Measurements from ENCODE around the gene SASH1.

Gene SASH1

DNA sequence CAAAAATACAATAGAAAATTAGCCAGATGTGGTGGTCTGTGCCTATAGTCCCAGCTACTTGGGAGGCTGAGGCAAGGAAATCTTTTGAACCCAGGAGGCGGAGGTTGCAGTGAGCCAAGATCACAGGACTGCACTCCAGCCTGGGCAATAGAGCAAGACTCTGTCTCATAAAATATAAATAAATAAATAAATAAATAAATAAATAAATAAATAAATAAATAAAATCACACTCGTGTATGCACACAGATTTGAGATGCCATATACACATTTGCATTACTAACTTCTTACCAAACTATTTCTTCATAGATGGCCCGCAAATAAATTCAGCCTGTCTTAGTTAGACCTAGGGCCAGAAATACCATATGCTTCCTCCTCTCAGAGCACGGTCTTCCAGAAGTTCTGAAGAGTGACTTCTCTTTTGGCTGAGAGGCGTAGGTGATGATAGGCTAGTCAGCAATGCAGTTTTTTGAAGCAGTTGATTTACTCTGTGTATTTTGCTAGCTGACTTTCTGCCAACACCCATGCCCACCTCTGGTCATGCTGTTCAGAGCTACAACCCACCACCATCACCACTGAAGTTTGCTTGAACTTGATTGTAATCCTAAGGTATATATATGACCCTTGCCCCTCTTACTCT, 150.1 kb downstream of the SASH1 start:
- Histone ChIP-seq H3K4me1 (ENCODE audit: control insufficient read depth, insufficient read depth, low read length) (peaks cover 9% of the 10 kb centered on the region), H3K4me3 (ENCODE audit: low read length) (no peak overlapping the region), H3K9ac (ENCODE audit: low read length) (no peak overlapping the region), H3K27me3 (ENCODE audit: control insufficient read depth, insufficient read depth, low read length) (no peaks in the 10 kb centered on the region), H3K36me3 (ENCODE audit: control insufficient read depth, insufficient read depth, low read length) (no peaks in the 10 kb centered on the region), H3K27ac (ENCODE audit: low read depth, low read length) (no peak overlapping the region)

DNA sequence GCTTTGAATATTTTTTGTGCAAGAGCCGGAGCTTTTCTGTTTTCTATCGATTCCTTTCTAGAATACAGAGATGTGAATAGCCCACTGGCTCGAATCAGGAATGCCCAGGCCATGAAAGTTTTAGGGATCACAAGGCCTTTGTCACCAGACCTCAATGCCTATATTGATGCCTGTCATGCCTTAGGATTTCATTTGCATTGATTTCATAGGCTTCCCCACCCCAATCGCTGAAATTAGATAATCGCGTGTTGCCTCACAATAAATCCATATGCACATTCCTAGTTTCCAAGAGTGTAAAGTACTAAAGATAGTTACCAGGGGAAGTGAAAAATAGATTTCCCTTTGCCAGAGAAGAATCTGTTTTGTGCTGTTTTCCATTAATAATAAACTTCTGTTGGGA, 150.8 kb downstream of the SASH1 start:
- Histone ChIP-seq H3K36me3 (ENCODE audit: control insufficient read depth, insufficient read depth, low read length) (no peaks in the 10 kb centered on the region), H3K4me1 (ENCODE audit: control insufficient read depth, insufficient read depth, low read length) (peaks cover 9% of the 10 kb centered on the region), H3K9ac (ENCODE audit: low read length) (no peak overlapping the region), H3K27me3 (ENCODE audit: control insufficient read depth, insufficient read depth, low read length) (no peaks in the 10 kb centered on the region), H3K4me3 (ENCODE audit: low read length) (no peak overlapping the region), H3K27ac (ENCODE audit: low read depth, low read length) (peak overlapping the region; percentile 13)

DNA sequence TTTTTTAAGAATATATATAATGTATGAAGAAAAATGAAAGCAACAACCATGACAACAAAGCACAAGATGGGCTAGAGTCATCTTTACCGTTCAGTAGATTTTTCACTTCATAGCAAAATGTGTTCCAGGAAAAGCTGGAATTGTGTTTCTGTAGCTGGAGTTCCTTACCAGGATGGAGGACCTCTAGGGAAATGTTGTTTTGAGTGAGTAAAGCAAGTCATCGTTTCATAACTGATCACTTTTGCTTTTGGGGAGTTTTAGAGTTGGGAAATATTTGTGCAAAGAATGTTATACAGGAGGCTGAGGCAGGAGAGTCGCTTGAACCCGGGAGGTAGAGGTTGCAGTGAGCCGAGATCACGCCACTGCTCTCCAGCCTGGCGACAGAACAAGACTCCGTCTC, 151.6 kb downstream of the SASH1 start:
- Histone ChIP-seq H3K4me3 (ENCODE audit: low read length) (no peak overlapping the region), H3K36me3 (ENCODE audit: control insufficient read depth, insufficient read depth, low read length) (no peaks in the 10 kb centered on the region)

DNA sequence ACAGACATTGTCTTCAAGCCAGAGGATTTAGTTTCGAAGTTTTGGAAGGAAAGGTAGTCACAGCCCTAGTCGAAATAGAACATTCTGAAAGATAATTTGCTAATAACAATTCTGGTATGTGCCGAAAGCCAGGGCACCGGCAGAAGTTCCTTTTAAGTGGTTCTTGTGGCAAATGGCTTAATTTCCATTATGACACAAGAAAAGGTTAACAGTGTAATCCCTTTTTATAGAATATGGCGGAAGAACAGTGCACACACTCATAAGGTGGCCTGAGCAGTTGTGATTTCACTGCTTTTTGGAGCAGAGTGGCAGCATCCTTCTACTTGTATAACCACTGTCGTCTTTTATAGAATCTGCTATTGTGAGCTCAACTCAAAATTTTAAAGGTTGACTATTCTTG, 152.4 kb downstream of the SASH1 start:
- H3K4me3 ChIP-seq (ENCODE audit: low read length): no peak overlapping the region
- no peaks in the 10 kb centered on the region for H3K36me3 ChIP-seq (ENCODE audit: control insufficient read depth, insufficient read depth, low read length)
- H3K9ac ChIP-seq (ENCODE audit: low read length): no peak overlapping the region
- H3K4me1 ChIP-seq (ENCODE audit: control insufficient read depth, insufficient read depth, low read length): peaks cover 9% of the 10 kb centered on the region
- no peak overlapping the region for H3K27ac ChIP-seq (ENCODE audit: low read depth, low read length)
- H3K27me3 ChIP-seq (ENCODE audit: control insufficient read depth, insufficient read depth, low read length): no peaks in the 10 kb centered on the region

More for the DNA sequence above, 151.6 kb downstream of the SASH1 start:
- H3K4me1 ChIP-seq (ENCODE audit: control insufficient read depth, insufficient read depth, low read length): peaks cover 9% of the 10 kb centered on the region
- peak overlapping the region; percentile 11 for H3K27ac ChIP-seq (ENCODE audit: low read depth, low read length)
- no peaks in the 10 kb centered on the region for H3K27me3 ChIP-seq (ENCODE audit: control insufficient read depth, insufficient read depth, low read length)
- no peak overlapping the region for H3K9ac ChIP-seq (ENCODE audit: low read length)

DNA sequence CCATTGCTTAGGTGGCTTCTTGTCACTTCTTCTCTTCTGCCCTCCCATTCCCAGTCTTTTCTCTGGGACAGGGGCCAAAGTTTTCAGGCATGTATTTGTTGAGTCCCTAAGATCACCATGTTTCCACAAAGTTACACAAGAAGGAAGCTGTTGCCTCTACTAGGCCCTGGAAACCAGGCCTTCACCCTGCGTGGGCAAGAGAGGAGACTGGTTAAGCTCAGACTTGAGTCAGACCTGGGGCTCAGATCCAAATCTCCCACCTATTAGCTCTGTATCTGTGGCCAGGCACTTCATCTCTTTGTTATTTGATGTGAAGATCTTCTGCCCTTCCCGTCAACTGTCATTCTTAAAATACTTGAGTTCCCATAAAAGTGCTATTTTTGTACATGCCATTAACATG, 154.6 kb downstream of the SASH1 start:
- Histone ChIP-seq H3K27me3 (ENCODE audit: control insufficient read depth, insufficient read depth, low read length) (no peaks in the 10 kb centered on the region), H3K4me3 (ENCODE audit: low read length) (no peak overlapping the region), H3K9ac (ENCODE audit: low read length) (no peak overlapping the region), H3K4me1 (ENCODE audit: control insufficient read depth, insufficient read depth, low read length) (peaks cover 22% of the 10 kb centered on the region), H3K27ac (ENCODE audit: low read depth, low read length) (peak overlapping the region; percentile 27), H3K36me3 (ENCODE audit: control insufficient read depth, insufficient read depth, low read length) (no peaks in the 10 kb centered on the region)

DNA sequence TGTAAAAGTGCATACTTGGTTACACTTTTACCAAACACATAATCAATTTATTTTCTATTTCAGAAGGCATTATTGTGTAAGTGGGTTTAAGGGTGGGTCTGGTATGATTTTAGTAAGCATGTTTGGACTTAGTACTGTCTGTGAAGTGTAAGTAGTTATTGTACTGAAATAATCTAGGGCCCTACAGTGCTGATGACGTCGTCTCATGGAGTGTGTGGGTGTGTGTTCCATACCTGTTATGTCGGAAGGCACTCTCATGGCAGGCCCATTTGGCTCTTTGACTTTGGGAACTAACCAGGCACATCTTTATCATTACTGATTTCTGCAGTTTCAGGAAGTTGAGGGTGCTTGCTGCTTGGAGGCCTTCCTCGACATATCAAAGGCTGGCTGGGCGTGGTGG, 155.1 kb downstream of the SASH1 start:
- H3K27ac ChIP-seq (ENCODE audit: low read depth, low read length): peak overlapping the region; percentile 27
- H3K36me3 ChIP-seq (ENCODE audit: control insufficient read depth, insufficient read depth, low read length): no peaks in the 10 kb centered on the region
- no peak overlapping the region for H3K4me3 ChIP-seq (ENCODE audit: low read length)
- peaks cover 22% of the 10 kb centered on the region for H3K4me1 ChIP-seq (ENCODE audit: control insufficient read depth, insufficient read depth, low read length)
- no peak overlapping the region for H3K9ac ChIP-seq (ENCODE audit: low read length)
- H3K27me3 ChIP-seq (ENCODE audit: control insufficient read depth, insufficient read depth, low read length): no peaks in the 10 kb centered on the region

DNA sequence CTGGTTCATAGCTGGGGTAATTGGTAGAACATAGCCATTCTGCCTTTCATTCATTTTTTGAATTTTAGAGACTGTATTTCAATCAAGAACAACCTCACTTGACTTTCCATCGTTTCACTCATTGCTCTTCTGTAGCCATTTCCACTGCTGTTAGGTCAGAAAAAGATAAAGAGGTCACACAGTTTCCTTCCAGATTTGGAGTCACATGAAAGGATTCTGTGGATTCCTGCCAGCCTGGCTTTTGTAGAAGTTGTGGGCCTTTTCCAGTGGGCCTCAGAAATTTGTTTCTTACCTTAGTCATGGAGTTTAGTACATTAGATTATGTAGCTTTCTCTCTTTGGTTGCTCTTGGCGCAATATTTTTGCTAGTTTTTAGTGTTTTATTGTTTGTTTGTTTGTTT, 157.8 kb downstream of the SASH1 start:
- no peaks in the 10 kb centered on the region for H3K36me3 ChIP-seq (ENCODE audit: control insufficient read depth, insufficient read depth, low read length)
- no peaks in the 10 kb centered on the region for H3K27me3 ChIP-seq (ENCODE audit: control insufficient read depth, insufficient read depth, low read length)
- no peak overlapping the region for H3K4me3 ChIP-seq (ENCODE audit: low read length)
- peaks cover 15% of the 10 kb centered on the region for H3K4me1 ChIP-seq (ENCODE audit: control insufficient read depth, insufficient read depth, low read length)
- H3K27ac ChIP-seq (ENCODE audit: low read depth, low read length): peak overlapping the region; percentile 48
- no peak overlapping the region for H3K9ac ChIP-seq (ENCODE audit: low read length)

DNA sequence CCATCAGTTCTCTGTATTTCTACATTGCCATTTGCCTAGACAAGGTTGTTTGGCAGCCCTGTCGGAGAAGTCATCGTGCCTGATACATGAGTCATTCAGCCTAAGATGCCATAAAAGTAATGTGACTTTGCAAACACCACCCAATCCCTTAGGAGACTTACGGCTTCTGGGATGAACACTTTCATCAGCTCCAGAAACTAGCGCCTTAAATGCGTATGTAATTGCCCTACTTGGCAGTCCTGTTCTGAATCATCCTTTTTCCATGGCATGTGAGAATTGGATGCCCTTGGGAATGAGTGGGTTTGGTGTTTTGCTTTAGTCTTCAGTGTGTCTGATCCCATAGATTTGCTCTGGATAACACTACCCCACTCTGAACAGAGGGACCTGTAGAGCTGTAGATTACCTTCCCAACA, 158.5 kb downstream of the SASH1 start:
- Histone ChIP-seq H3K4me1 (ENCODE audit: control insufficient read depth, insufficient read depth, low read length) (peaks cover 15% of the 10 kb centered on the region), H3K9ac (ENCODE audit: low read length) (no peak overlapping the region), H3K4me3 (ENCODE audit: low read length) (no peak overlapping the region), H3K27ac (ENCODE audit: low read depth, low read length) (peak overlapping the region; percentile 72), H3K36me3 (ENCODE audit: control insufficient read depth, insufficient read depth, low read length) (no peaks in the 10 kb centered on the region), H3K27me3 (ENCODE audit: control insufficient read depth, insufficient read depth, low read length) (no peaks in the 10 kb centered on the region)

DNA sequence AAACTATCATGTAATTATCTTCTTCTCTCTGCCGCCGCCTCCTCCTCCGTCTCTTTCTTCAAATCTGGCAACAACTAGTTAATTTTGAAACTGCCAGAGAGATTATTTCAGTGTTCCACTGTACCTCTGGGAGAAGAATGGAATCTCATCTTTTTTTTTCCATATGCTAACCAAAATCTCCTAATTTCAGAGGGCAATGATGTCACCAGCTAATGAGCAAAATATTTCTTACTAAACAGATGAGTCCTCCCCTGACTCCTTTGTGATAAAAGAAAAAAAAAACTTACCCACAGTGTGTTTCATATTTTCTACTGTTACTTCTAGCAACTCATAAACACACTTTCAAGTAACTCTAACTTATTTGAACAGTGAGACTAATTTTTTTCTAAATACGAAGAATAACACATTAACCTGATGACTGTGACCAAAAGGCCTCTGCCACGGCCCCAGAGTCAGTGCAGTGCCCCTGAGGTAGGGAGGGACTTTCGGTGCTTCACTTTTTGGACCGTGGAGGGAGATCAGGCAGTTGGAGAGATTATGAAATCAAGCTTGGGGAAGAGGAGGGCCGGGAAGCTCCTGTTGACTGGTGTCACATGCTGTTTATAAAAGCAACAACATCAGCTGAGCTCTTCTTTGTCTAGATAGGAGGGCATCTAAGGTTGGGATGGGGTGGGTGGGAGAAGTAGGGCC, 159.6 kb downstream of the SASH1 start:
- no peaks in the 10 kb centered on the region for H3K36me3 ChIP-seq (ENCODE audit: control insufficient read depth, insufficient read depth, low read length)
- no peaks in the 10 kb centered on the region for H3K27me3 ChIP-seq (ENCODE audit: control insufficient read depth, insufficient read depth, low read length)
- no peak overlapping the region for H3K4me3 ChIP-seq (ENCODE audit: low read length)
- H3K27ac ChIP-seq (ENCODE audit: low read depth, low read length): peak overlapping the region; percentile 72
- H3K9ac ChIP-seq (ENCODE audit: low read length): no peak overlapping the region
- H3K4me1 ChIP-seq (ENCODE audit: control insufficient read depth, insufficient read depth, low read length): peaks cover 13% of the 10 kb centered on the region

DNA sequence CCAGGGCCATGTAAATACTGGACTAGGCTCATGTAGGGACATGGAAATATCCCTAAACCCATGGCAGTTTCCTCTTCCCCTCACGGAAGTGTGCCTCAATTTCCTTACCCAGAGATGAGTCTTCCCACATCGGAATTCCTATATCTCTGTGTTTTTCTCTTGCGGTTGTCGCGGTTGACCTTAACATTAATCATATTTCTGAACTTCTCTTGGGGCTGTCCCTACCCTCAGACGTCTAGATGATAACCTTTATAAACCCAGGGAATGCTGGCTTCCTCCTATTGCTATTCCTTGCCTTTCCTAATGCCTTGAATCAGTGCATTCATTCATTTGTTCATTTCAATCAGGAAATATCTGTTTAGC, 160.1 kb downstream of the SASH1 start:
- H3K36me3 ChIP-seq (ENCODE audit: control insufficient read depth, insufficient read depth, low read length): no peaks in the 10 kb centered on the region
- no peak overlapping the region for H3K4me3 ChIP-seq (ENCODE audit: low read length)
- H3K27me3 ChIP-seq (ENCODE audit: control insufficient read depth, insufficient read depth, low read length): no peaks in the 10 kb centered on the region
- H3K27ac ChIP-seq (ENCODE audit: low read depth, low read length): peak overlapping the region; percentile 72
- peaks cover 15% of the 10 kb centered on the region for H3K4me1 ChIP-seq (ENCODE audit: control insufficient read depth, insufficient read depth, low read length)
- no peak overlapping the region for H3K9ac ChIP-seq (ENCODE audit: low read length)

DNA sequence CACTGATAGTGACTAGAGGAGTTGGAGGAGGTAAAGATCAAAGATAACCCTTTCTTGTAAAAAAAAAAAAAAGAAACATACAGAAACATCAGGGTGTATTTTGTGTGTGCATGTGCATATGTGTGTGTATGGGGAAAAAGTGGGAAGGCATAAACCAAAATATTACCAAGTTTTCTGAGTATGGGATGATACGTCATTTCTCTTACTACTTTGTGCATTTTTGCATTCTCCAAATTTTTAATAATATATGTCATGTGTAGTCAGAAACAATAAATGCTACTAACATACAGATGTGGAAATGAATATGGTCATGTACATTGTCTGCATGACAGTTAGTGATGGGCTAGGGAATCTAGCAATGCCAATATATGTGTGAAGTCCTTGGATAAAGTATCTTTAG, 161.1 kb downstream of the SASH1 start:
- H3K4me1 ChIP-seq (ENCODE audit: control insufficient read depth, insufficient read depth, low read length): peaks cover 16% of the 10 kb centered on the region
- no peaks in the 10 kb centered on the region for H3K36me3 ChIP-seq (ENCODE audit: control insufficient read depth, insufficient read depth, low read length)
- H3K4me3 ChIP-seq (ENCODE audit: low read length): no peak overlapping the region
- H3K27ac ChIP-seq (ENCODE audit: low read depth, low read length): no peak overlapping the region
- no peaks in the 10 kb centered on the region for H3K27me3 ChIP-seq (ENCODE audit: control insufficient read depth, insufficient read depth, low read length)
- no peak overlapping the region for H3K9ac ChIP-seq (ENCODE audit: low read length)

DNA sequence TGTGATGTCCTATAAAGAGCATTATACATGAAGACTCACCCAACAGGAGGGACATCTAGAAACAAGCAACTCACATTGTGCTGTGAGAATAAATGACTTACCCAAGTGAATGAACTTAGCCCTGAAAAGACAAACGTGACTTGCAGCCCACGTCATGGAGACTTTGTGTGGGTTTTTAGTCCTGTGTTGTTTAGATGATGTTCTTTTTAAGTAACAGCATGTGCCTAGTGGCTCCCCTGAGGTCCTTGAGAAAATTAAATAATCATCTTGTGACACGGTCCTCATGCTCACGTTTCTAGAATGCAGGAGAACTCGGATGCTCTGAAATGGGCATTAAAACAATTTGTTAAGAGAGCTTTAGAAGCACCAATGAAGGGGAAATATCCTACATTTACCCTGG, 165.1 kb downstream of the SASH1 start:
- Histone ChIP-seq H3K27ac (ENCODE audit: low read depth, low read length) (peak overlapping the region; percentile 72), H3K27me3 (ENCODE audit: control insufficient read depth, insufficient read depth, low read length) (no peaks in the 10 kb centered on the region), H3K9ac (ENCODE audit: low read length) (no peak overlapping the region), H3K4me3 (ENCODE audit: low read length) (no peak overlapping the region), H3K36me3 (ENCODE audit: control insufficient read depth, insufficient read depth, low read length) (no peaks in the 10 kb centered on the region), H3K4me1 (ENCODE audit: control insufficient read depth, insufficient read depth, low read length) (peaks cover 11% of the 10 kb centered on the region)

Measured in rectal smooth muscle tissue (tissue), 1 donor.